ENCODE data around the gene PLEKHM2.
"Not testable (repeated sequence)": the region's sequence is repeated elsewhere in the genome, so short reads cannot be mapped to it uniquely, and the experiment has no call there.

Gene PLEKHM2

GRCh38 chr1:15676688-15677661, 7.1 kb upstream of the PLEKHM2 start:
- no peak for DNase-seq

- no peak for DNase-seq
Measured at GRCh38 chr1:15678578-15678977, 5.5 kb upstream of the PLEKHM2 start.

- no peak for DNase-seq
Measured at GRCh38 chr1:15680131-15680530, 4.0 kb upstream of the PLEKHM2 start.

- DNase-seq: no peak
Measured at GRCh38 chr1:15680561-15681348, 3.4 kb upstream of the PLEKHM2 start.

GRCh38 chr1:15681349-15682292, 2.5 kb upstream of the PLEKHM2 start:
- DNase-seq: peak in 1 of 2 donors; percentile 68

- no peak for DNase-seq
Measured at GRCh38 chr1:15682936-15683341, 1.2 kb upstream of the PLEKHM2 start.

GRCh38 chr1:15683345-15684039, 628 bp upstream of the PLEKHM2 start:
- no peak for DNase-seq

GRCh38 chr1:15684468-15685291, 560 bp downstream of the PLEKHM2 start:
- DNase-seq: peak; percentile 47 to 53

GRCh38 chr1:15685820-15686219, 1.7 kb downstream of the PLEKHM2 start:
- DNase-seq: no peak

GRCh38 chr1:15687446-15687845, 3.3 kb downstream of the PLEKHM2 start:
- no peak for DNase-seq

- DNase-seq: no peak
Measured at GRCh38 chr1:15690317-15690716, 6.2 kb downstream of the PLEKHM2 start.

GRCh38 chr1:15691434-15692032, 7.4 kb downstream of the PLEKHM2 start:
- DNase-seq: no peak

- DNase-seq: no peak
Measured at GRCh38 chr1:15692121-15692682, 8.1 kb downstream of the PLEKHM2 start.

GRCh38 chr1:15693371-15693770, 9.3 kb downstream of the PLEKHM2 start:
- DNase-seq: no peak

- peak; percentile 37 to 70 for DNase-seq
Measured at GRCh38 chr1:15696956-15697521, 12.9 kb downstream of the PLEKHM2 start.

GRCh38 chr1:15698201-15698600, 14.1 kb downstream of the PLEKHM2 start:
- DNase-seq: no peak

GRCh38 chr1:15699321-15699720, 15.2 kb downstream of the PLEKHM2 start:
- not testable (repeated sequence) for DNase-seq

- no peak for DNase-seq
Measured at GRCh38 chr1:15700508-15700907, 16.4 kb downstream of the PLEKHM2 start.

GRCh38 chr1:15701784-15702183, 17.7 kb downstream of the PLEKHM2 start:
- DNase-seq: no peak
